BLaER1 treated with 17β-estradiol and CSF1 and Interleukin-3, amounts not matched to agents 10 nM and 100 nM (cell line): ENCODE measurements around the gene ZC3H18.

Source experiments
- H3K27ac ChIP-seq, 11 experiments: shearing (Covaris generic); formaldehyde crosslinking; 2 replicates each; pipeline ENCODE4 v1.8.1; 2022
- H3K27me3 ChIP-seq, 11 experiments: shearing (Covaris generic); formaldehyde crosslinking; 2 replicates each; pipeline ENCODE4 v1.8.1; 2022
- H3K36me3 ChIP-seq, 11 experiments: shearing (Covaris generic); formaldehyde crosslinking; 2 replicates each; pipeline ENCODE4 v1.8.1; 2022
- H3K4me1 ChIP-seq, 10 experiments: shearing (Covaris generic); formaldehyde crosslinking; 2 replicates each; pipeline ENCODE4 v1.8.1; 2022
- H3K4me2 ChIP-seq, 11 experiments: shearing (Covaris generic); formaldehyde crosslinking; 2 replicates each; pipeline ENCODE4 v1.8.1; 2022
- H3K4me3 ChIP-seq, 10 experiments: shearing (Covaris generic); formaldehyde crosslinking; 2 replicates each; pipeline ENCODE4 v1.8.1; 2022
- H3K9ac ChIP-seq, 11 experiments: shearing (Covaris generic); formaldehyde crosslinking; 2 replicates each; pipeline ENCODE4 v1.8.1; 2022
- H3K9me3 ChIP-seq, 11 experiments: shearing (Covaris generic); formaldehyde crosslinking; replicated peaks in 1 of 11; 2 replicates each; pipeline ENCODE4 v1.8.1; 2022
- H4K20me1 ChIP-seq, 11 experiments: shearing (Covaris generic); formaldehyde crosslinking; 2 replicates each; pipeline ENCODE4 v1.8.1; 2022
- Cebpa-rat ChIP-seq, 11 experiments: shearing (Covaris generic); IDR thresholded peaks; 2 replicates each; pipeline ENCODE4 v1.8.1; 2022

Gene ZC3H18

DNA sequence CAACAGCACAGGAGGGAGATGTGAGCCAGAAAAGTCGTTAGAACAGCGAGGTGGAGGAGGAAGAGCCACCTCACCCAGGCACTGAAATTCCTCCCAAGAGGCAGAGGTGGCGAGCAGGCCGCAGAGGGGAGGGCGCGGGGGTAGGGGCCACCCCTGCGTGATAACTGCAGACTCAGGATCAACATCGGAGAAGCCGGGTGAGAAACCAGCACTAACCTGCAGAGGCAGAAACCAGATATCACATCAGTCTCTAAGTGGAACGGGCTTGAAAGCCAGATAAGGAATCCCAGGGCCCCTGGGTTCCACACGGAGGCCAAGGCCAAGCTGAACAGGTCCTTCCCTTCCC is 39.4 kb upstream of the ZC3H18 start:
- peak overlapping the region in 1 of 10 experiments; percentile 25; a peak in 2 of 20 replicates for H3K4me3 ChIP-seq
- H3K27ac ChIP-seq = peak overlapping the region in 4 of 11 experiments; percentile 44 to 53 (median 50); a peak in 6 of 22 replicates
- H3K9me3 ChIP-seq = no peaks in the 10 kb centered on the region
- peaks cover 26 to 93% (median 78%) of the 10 kb centered on the region in 10 experiments for H3K4me1 ChIP-seq
- H3K27me3 ChIP-seq = no peaks in the 10 kb centered on the region
- H4K20me1 ChIP-seq = peaks cover 0 to 66% (median 22%) of the 10 kb centered on the region in 11 experiments; a peak in 18 of 22 replicates
- H3K4me2 ChIP-seq = peak overlapping the region; percentile 7 to 98 (median 78); a peak in 21 of 22 replicates
- peak overlapping the region in 9 of 11 experiments; percentile 16 to 64 (median 53); a peak in 12 of 22 replicates for H3K9ac ChIP-seq
- no peak for TF ChIP-seq Cebpa-rat (IDR thresholded peaks at IDR 0.05)
- H3K36me3 ChIP-seq = peaks cover 0 to 15% (median 0%) of the 10 kb centered on the region in 11 experiments; a peak in 8 of 22 replicates

DNA sequence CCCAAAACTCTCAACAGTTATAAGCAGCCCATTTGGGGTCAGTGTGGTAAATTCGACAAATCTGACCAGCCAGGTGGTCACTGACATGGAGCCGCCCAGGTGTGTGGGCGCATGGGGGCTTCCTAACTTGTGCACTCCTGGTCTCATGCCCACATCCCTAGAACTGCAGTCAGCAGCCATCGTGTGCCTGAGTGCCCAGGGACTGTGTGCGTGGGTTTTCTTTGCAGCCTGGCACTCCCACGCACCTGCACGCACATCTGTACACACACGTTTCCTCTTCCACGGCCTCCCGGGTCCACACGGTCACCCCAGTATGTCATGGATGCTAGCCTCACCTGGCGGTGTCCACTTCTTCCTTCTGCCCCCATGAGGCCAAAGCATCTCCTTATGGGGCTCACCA is 38.9 kb upstream of the ZC3H18 start:
- peak overlapping the region in 3 of 11 experiments; percentile 44 to 53 (median 51); a peak in 3 of 22 replicates for H3K27ac ChIP-seq
- H3K27me3 ChIP-seq = no peaks in the 10 kb centered on the region
- no peaks in the 10 kb centered on the region for H3K9me3 ChIP-seq
- no peak for TF ChIP-seq Cebpa-rat (IDR thresholded peaks at IDR 0.05)
- H3K9ac ChIP-seq = peak overlapping the region in 8 of 11 experiments; percentile 19 to 64 (median 55); a peak in 12 of 22 replicates
- peaks cover 0 to 62% (median 18%) of the 10 kb centered on the region in 11 experiments; a peak in 16 of 22 replicates for H4K20me1 ChIP-seq
- H3K4me2 ChIP-seq = peak overlapping the region; percentile 7 to 98 (median 78); a peak in 20 of 22 replicates
- peaks cover 20 to 90% (median 77%) of the 10 kb centered on the region in 10 experiments for H3K4me1 ChIP-seq
- no peak overlapping the region for H3K4me3 ChIP-seq
- peaks cover 0 to 15% (median 0%) of the 10 kb centered on the region in 11 experiments; a peak in 8 of 22 replicates for H3K36me3 ChIP-seq

DNA sequence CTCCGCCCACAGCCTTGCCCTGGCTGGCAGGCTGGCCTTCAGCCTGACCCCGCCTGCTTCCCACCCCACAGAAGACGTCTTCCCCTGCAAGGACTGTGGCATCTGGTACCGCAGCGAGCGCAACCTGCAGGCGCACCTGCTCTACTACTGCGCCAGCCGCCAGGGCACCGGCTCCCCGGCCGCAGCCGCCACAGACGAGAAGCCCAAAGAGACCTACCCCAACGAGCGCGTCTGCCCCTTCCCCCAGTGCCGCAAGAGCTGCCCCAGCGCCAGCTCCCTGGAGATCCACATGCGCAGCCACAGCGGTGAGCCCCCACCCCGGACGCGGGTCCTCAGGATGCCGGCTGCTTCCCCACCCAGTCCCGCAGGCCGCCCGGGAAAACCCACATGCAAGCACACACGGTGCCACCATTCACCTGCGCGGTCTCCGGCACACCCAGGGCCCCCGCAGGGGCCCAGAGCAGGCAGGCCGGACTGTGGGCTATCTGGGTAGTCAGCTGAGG is 38.2 kb upstream of the ZC3H18 start:
- no peak for TF ChIP-seq Cebpa-rat (IDR thresholded peaks at IDR 0.05)
- H3K9ac ChIP-seq = peak overlapping the region in 4 of 11 experiments; percentile 3 to 64 (median 60); a peak in 3 of 22 replicates
- no peak overlapping the region for H3K27ac ChIP-seq
- H3K4me1 ChIP-seq = peaks cover 18 to 84% (median 73%) of the 10 kb centered on the region in 10 experiments
- H3K27me3 ChIP-seq = no peaks in the 10 kb centered on the region
- H3K9me3 ChIP-seq = no peaks in the 10 kb centered on the region
- no peak overlapping the region for H3K4me3 ChIP-seq
- H3K4me2 ChIP-seq = peak overlapping the region in 9 of 11 experiments; percentile 51 to 98 (median 82); a peak in 17 of 22 replicates
- peaks cover 0 to 15% (median 0%) of the 10 kb centered on the region in 11 experiments; a peak in 8 of 22 replicates for H3K36me3 ChIP-seq
- peaks cover 0 to 57% (median 13%) of the 10 kb centered on the region in 11 experiments; a peak in 16 of 22 replicates for H4K20me1 ChIP-seq

DNA sequence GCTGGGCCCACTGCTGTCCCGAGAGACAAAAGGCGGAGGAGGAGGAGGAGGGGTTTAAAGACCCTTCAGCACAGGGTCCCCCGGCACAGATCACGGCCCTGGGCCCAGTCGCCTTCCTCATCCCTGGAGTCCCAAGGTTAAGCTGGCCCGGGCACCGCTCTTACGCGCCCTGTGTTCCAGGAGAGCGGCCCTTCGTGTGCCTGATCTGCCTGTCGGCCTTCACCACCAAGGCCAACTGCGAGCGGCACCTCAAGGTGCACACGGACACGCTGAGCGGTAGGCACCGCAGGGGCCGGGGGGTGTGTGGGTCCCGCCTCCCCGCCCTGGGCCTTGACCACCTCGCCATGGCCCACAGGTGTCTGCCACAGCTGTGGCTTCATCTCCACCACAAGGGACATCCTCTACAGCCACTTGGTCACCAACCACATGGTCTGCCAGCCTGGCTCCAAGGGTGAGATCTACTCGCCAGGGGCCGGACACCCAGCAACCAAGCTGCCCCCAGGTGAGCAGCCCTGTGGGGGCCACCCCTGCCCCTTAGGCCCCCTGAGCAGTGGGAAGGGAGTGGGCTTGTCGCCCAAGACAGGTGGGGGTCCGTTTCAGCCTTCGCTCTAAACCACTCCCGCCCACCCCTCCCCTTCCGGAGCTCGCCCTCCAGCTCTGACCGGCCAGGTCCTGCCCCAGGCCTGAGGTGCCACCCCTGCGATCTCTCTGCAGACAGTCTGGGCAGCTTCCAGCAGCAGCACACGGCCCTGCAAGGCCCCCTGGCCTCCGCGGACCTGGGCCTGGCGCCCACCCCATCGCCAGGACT is 37.6 kb upstream of the ZC3H18 start:
- Histone ChIP-seq H3K36me3 (peaks cover 0 to 15% (median 0%) of the 10 kb centered on the region in 11 experiments; a peak in 8 of 22 replicates), H3K27me3 (no peaks in the 10 kb centered on the region), H3K4me1 (peaks cover 18 to 80% (median 67%) of the 10 kb centered on the region in 10 experiments), H3K27ac (no peak overlapping the region), H3K4me3 (no peak overlapping the region), H3K9me3 (no peaks in the 10 kb centered on the region), H4K20me1 (peaks cover 0 to 55% (median 14%) of the 10 kb centered on the region in 11 experiments; a peak in 15 of 22 replicates), H3K9ac (peak overlapping the region in 2 of 11 experiments; percentile 3 to 64; a peak in 3 of 22 replicates), H3K4me2 (peak overlapping the region in 7 of 11 experiments; percentile 73 to 98 (median 89); a peak in 12 of 22 replicates)
- TF ChIP-seq Cebpa-rat (IDR thresholded peaks at IDR 0.05) = no peak

DNA sequence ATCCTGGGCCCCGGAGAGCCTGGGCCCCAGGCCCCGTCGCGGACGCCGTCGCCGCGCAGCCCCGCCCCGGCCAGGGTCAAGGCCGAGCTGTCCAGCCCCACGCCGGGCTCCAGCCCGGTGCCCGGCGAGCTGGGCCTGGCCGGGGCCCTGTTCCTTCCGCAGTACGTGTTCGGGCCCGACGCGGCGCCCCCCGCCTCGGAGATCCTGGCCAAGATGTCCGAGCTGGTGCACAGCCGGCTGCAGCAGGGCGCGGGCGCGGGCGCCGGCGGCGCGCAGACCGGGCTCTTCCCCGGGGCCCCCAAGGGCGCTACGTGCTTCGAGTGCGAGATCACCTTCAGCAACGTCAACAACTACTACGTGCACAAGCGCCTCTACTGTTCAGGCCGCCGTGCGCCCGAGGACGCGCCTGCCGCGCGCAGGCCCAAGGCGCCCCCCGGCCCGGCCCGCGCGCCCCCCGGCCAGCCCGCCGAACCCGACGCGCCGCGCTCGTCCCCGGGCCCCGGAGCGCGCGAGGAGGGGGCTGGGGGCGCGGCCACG is 36.8 kb upstream of the ZC3H18 start:
- H3K4me3 ChIP-seq = peak overlapping the region in 6 of 10 experiments; percentile 73 to 86 (median 80); a peak in 6 of 20 replicates
- H3K4me1 ChIP-seq = peaks cover 18 to 72% (median 61%) of the 10 kb centered on the region in 10 experiments
- H3K9me3 ChIP-seq = no peaks in the 10 kb centered on the region
- H4K20me1 ChIP-seq = peaks cover 0 to 53% (median 14%) of the 10 kb centered on the region in 11 experiments; a peak in 14 of 22 replicates
- peak overlapping the region in 6 of 11 experiments; percentile 91 to 98 (median 94); a peak in 7 of 22 replicates for H3K9ac ChIP-seq
- peaks cover 0 to 14% (median 0%) of the 10 kb centered on the region in 11 experiments; a peak in 7 of 22 replicates for H3K36me3 ChIP-seq
- peak overlapping the region; percentile 76 to 99 (median 93); a peak in 21 of 22 replicates for H3K4me2 ChIP-seq
- H3K27ac ChIP-seq = peak overlapping the region in 8 of 11 experiments; percentile 52 to 98 (median 94); a peak in 10 of 22 replicates
- TF ChIP-seq Cebpa-rat (IDR thresholded peaks at IDR 0.05) = no peak
- no peaks in the 10 kb centered on the region for H3K27me3 ChIP-seq

DNA sequence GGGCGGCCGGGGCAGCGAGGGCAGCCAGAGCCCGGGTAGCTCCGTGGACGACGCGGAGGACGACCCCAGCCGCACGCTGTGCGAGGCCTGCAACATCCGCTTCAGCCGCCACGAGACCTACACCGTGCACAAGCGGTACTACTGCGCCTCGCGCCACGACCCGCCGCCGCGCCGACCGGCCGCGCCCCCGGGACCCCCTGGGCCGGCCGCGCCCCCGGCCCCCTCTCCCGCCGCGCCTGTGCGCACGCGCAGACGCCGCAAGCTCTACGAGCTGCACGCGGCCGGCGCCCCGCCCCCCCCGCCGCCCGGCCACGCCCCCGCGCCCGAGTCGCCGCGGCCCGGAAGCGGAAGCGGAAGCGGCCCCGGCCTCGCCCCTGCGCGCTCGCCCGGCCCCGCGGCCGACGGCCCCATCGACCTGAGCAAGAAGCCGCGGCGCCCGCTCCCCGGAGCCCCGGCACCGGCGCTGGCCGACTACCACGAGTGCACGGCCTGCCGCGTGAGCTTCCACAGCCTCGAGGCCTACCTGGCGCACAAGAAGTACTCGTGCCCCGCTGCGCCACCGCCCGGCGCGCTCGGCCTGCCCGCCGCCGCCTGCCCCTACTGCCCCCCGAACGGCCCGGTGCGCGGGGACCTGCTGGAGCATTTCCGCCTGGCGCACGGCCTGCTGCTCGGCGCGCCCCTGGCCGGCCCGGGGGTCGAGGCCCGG is 36.1 kb upstream of the ZC3H18 start:
- peak overlapping the region; percentile 90 to 99 (median 96) for H3K4me2 ChIP-seq
- no peaks in the 10 kb centered on the region for H3K27me3 ChIP-seq
- H3K4me1 ChIP-seq = peaks cover 18 to 66% (median 57%) of the 10 kb centered on the region in 10 experiments
- TF ChIP-seq Cebpa-rat (IDR thresholded peaks at IDR 0.05) = no peak
- H3K4me3 ChIP-seq = peak overlapping the region; percentile 66 to 86 (median 78)
- H3K9me3 ChIP-seq = no peaks in the 10 kb centered on the region
- H4K20me1 ChIP-seq = peaks cover 0 to 47% (median 14%) of the 10 kb centered on the region in 11 experiments; a peak in 13 of 22 replicates
- peak overlapping the region; percentile 89 to 98 (median 94) for H3K27ac ChIP-seq
- peaks cover 0 to 12% (median 0%) of the 10 kb centered on the region in 11 experiments; a peak in 6 of 22 replicates for H3K36me3 ChIP-seq
- H3K9ac ChIP-seq = peak overlapping the region; percentile 90 to 98 (median 94)

DNA sequence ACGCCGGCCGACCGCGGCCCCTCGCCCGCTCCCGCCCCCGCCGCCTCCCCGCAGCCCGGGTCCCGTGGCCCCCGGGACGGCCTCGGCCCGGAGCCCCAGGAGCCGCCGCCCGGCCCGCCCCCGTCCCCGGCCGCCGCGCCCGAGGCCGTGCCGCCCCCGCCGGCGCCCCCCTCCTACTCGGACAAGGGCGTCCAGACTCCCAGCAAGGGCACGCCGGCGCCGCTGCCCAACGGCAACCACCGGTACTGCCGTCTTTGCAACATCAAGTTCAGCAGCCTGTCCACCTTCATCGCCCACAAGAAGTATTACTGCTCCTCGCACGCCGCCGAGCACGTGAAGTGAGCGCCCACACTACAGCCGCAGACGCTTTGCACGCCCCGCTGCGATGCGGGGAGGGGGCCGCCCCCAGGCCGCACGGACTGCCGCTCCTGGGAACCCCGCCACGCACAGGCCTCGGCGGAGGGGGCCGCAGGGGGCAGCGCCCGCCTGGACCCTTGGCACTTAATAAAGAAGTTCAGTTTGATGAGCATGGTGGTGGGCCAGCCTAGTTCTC is 35.5 kb upstream of the ZC3H18 start:
- peak overlapping the region; percentile 66 to 86 (median 78) for H3K4me3 ChIP-seq
- TF ChIP-seq Cebpa-rat (IDR thresholded peaks at IDR 0.05) = no peak
- no peaks in the 10 kb centered on the region for H3K9me3 ChIP-seq
- H3K9ac ChIP-seq = peak overlapping the region; percentile 90 to 98 (median 94)
- H4K20me1 ChIP-seq = peaks cover 0 to 40% (median 14%) of the 10 kb centered on the region in 11 experiments; a peak in 13 of 22 replicates
- H3K4me2 ChIP-seq = peak overlapping the region; percentile 92 to 100 (median 97)
- H3K27me3 ChIP-seq = no peaks in the 10 kb centered on the region
- peaks cover 18 to 65% (median 50%) of the 10 kb centered on the region in 10 experiments for H3K4me1 ChIP-seq
- H3K36me3 ChIP-seq = peaks cover 0 to 11% (median 0%) of the 10 kb centered on the region in 11 experiments; a peak in 5 of 22 replicates
- H3K27ac ChIP-seq = peak overlapping the region; percentile 89 to 98 (median 94)
